ENCODE results near the gene PKP2. TPM values are rescaled to one million over a fixed set of nuclear protein-coding genes. Genes with fewer than 3 reads are reported as not detected.

The PKP2 gene
- total and polyA plus RNA-seq, 2 experiments from 2014 or later, result 0.21 to 0.22 TPM

DNA sequence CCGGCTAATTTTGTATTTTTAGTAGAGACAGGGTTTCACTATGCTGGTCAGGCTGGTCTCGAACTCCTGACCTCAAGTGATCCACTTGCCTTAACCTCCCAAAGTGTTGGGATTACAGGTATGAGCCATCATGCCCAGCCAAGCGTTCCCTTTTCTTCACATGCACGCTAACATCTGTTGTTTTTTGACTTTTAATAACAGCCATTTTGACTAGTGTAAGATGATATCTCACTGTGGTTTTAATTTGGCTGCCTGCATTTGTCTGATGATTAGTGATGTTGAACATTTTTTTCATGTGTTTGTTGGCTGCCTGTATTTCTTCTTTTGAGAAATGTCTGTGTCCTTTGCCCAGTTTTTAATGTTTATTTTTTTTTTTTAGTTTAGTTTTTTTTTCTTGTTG lies 130.7 kb downstream of the PKP2 start:
- no peaks in the 10 kb centered on the region for H3K9me3 ChIP-seq (ENCODE audit: low read depth)
- TF ChIP-seq EZH2 (IDR thresholded peaks at IDR 0.05; ENCODE audit: insufficient read depth, poor library complexity, severe bottlenecking), result no peak
- TF ChIP-seq EZH2phosphoT487 (IDR thresholded peaks at IDR 0.05; ENCODE audit: insufficient read depth, low read depth), result no peak

DNA sequence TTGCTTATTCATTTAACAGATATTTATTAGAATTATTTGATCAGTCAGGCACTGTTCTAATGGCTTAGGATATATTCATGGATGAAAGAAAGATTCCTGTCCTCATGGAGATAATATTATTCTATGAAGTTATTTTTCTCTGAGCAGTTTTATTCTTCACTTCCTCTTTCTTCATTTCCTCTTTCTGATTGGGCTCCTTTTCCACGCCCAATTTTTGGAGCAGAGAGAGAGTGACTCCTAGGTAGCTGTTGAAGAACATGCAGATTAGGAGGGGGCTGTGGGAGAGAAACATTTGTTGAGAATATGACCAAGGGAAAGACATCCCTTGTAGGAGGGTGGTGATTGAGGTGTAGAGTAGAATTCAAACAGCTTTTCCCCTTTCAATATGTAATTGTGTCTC lies 134.9 kb downstream of the PKP2 start:
- no peak overlapping the region for H3K27ac ChIP-seq
- H3K4me2 ChIP-seq (ENCODE audit: unreplicated experiment), result no peak overlapping the region
- no peak overlapping the region for H3K4me3 ChIP-seq
- in situ Hi-C loops (cut with MboI), result loop anchor here (10.0 to 25.0 kb wide), 2 partner anchors 676 to 1243 kb away; partner anchors contain the start of gene SYT10
- no peaks in the 10 kb centered on the region for H3F3A ChIP-seq (ENCODE audit: insufficient read depth)
- no peak for DNase-seq
- no peaks in the 10 kb centered on the region for H4K20me1 ChIP-seq (ENCODE audit: insufficient read depth)
- no peaks in the 10 kb centered on the region for H3K79me2 ChIP-seq (ENCODE audit: insufficient read depth)
- H2AFZ ChIP-seq, result peak overlapping the region; percentile 24; the same call in 1 of the 2 replicates
- H3K9ac ChIP-seq, result no peak overlapping the region
- 0% methylated on average over 1 of the region's 1 CpG for WGBS, 2 experiments (ENCODE audit: low coverage in 1 of 2, low lambda C conversion rate in 2 of 2, missing lambda C conversion rate in 2 of 2)
- H3K27me3 ChIP-seq (replicated peaks; ENCODE audit: insufficient read depth), result peaks cover 4% of the 10 kb centered on the region; the same call in 1 of the 2 replicates
- no peaks in the 10 kb centered on the region for H3K9me2 ChIP-seq (ENCODE audit: insufficient read depth)
- H3K4me1 ChIP-seq (ENCODE audit: insufficient read depth), result no peaks in the 10 kb centered on the region
- no peak for TF ChIP-seq EZH2phosphoT487 (IDR thresholded peaks at IDR 0.05; ENCODE audit: insufficient read depth, low read depth)
- no peak for TF ChIP-seq EZH2 (IDR thresholded peaks at IDR 0.05; ENCODE audit: insufficient read depth, poor library complexity, severe bottlenecking)
- H3K9me3 ChIP-seq (ENCODE audit: low read depth), result no peaks in the 10 kb centered on the region
- H3K36me3 ChIP-seq (ENCODE audit: low read depth), result no peaks in the 10 kb centered on the region

More for the DNA sequence above, 130.7 kb downstream of the PKP2 start:
- in situ Hi-C loops (cut with MboI), result loop anchor here (10.0 to 25.0 kb wide), 2 partner anchors 671 to 1239 kb away; partner anchors contain the start of gene SYT10
- 42 to 43% methylated on average over 4 of the region's 4 CpGs for WGBS, 2 experiments (ENCODE audit: low coverage in 1 of 2, low lambda C conversion rate in 2 of 2, missing lambda C conversion rate in 2 of 2)
- Histone ChIP-seq H3K27ac (no peak overlapping the region), H4K20me1 (ENCODE audit: insufficient read depth) (no peaks in the 10 kb centered on the region), H3K4me1 (ENCODE audit: insufficient read depth) (no peaks in the 10 kb centered on the region), H3K9ac (no peak overlapping the region), H3K36me3 (ENCODE audit: low read depth) (no peaks in the 10 kb centered on the region), H3K79me2 (ENCODE audit: insufficient read depth) (no peaks in the 10 kb centered on the region), H3K4me2 (ENCODE audit: unreplicated experiment) (no peak overlapping the region), H3K27me3 (replicated peaks; ENCODE audit: insufficient read depth) (peaks cover 4% of the 10 kb centered on the region; the same call in 1 of the 2 replicates), H3K9me2 (ENCODE audit: insufficient read depth) (no peaks in the 10 kb centered on the region), H3F3A (ENCODE audit: insufficient read depth) (no peaks in the 10 kb centered on the region), H2AFZ (no peak overlapping the region), H3K4me3 (no peak overlapping the region)
- DNase-seq, result no peak

DNA sequence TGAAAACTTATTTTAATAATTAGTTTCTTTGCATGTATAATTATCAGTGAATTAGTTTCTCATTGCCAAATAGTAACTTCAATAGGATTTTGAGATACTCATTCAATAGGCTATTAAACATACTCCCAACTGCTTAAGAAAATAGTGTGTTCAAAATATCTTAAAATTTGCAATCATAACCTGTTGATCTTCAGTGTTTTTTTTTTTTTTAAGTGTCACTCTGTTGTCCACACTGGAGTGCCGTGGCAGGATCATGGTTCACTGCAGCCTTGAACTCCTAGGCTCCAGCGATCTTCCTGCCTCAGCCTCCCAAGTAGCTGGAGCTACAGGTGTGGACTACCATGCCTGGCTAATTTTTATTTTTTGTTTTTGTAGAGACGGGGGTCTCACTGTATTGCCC lies 139.4 kb downstream of the PKP2 start:
- Histone ChIP-seq H3K9ac (no peak overlapping the region), H3K36me3 (ENCODE audit: low read depth) (peaks cover 11% of the 10 kb centered on the region), H3K4me3 (no peak overlapping the region), H3K9me3 (ENCODE audit: low read depth) (no peaks in the 10 kb centered on the region), H3F3A (ENCODE audit: insufficient read depth) (peaks cover 10% of the 10 kb centered on the region), H3K27me3 (replicated peaks; ENCODE audit: insufficient read depth) (peaks cover 4% of the 10 kb centered on the region; the same call in 1 of the 2 replicates), H3K27ac (no peak overlapping the region), H3K4me1 (ENCODE audit: insufficient read depth) (peaks cover 16% of the 10 kb centered on the region; the same call in 1 of the 2 replicates), H3K9me2 (ENCODE audit: insufficient read depth) (no peaks in the 10 kb centered on the region), H3K79me2 (ENCODE audit: insufficient read depth) (peaks cover 27% of the 10 kb centered on the region), H2AFZ (no peak overlapping the region), H3K4me2 (ENCODE audit: unreplicated experiment) (no peak overlapping the region), H4K20me1 (ENCODE audit: insufficient read depth) (no peaks in the 10 kb centered on the region)
- no peak for DNase-seq
- TF ChIP-seq EZH2phosphoT487 (IDR thresholded peaks at IDR 0.05; ENCODE audit: insufficient read depth, low read depth), result no peak
- TF ChIP-seq EZH2 (IDR thresholded peaks at IDR 0.05; ENCODE audit: insufficient read depth, poor library complexity, severe bottlenecking), result no peak
- WGBS, 2 experiments (ENCODE audit: low coverage in 1 of 2, low lambda C conversion rate in 2 of 2, missing lambda C conversion rate in 2 of 2), result 76 to 77% methylated on average over 3 of the region's 3 CpGs
- in situ Hi-C loops (cut with MboI), result loop anchor here (25.0 kb wide), 1 partner anchor 680 kb away; the partner anchor contains the start of gene SYT10

DNA sequence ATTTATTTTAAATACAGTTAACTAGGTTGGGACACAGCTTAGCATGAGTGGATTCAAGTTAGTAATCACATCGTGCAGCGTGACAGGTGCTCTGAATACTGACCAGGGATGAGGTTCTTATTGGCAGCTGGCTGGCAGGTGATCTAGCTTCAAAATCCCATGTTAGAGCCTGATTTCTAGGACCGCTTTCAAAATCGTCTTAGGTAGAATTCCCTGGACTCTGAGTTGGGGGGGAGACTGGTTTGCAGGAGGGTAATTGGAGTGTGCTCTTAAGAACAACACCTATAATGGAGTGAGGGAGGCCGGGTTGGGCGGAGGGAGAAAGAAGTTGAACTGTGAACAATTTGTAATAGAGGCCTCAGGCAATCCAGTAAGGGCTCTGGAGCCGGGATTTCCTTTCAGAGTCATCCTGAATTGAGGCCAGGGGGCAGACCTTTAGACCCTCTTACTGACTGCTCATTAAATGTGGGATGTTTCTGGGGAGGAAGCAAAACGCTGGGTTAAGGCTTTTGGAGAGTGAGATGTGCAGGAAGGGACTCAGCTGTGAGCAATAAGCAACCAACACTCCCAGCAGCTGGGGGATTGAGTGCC lies 140.0 kb downstream of the PKP2 start:
- Histone ChIP-seq H3K9ac (peak overlapping the region; percentile 97), H4K20me1 (ENCODE audit: insufficient read depth) (no peaks in the 10 kb centered on the region), H3K9me3 (ENCODE audit: low read depth) (no peaks in the 10 kb centered on the region), H3F3A (ENCODE audit: insufficient read depth) (peaks cover 10% of the 10 kb centered on the region), H3K27ac (no peak overlapping the region), H3K4me2 (ENCODE audit: unreplicated experiment) (peak overlapping the region; percentile 100), H3K27me3 (replicated peaks; ENCODE audit: insufficient read depth) (peaks cover 4% of the 10 kb centered on the region; the same call in 1 of the 2 replicates), H3K4me3 (peak overlapping the region; percentile 99), H3K9me2 (ENCODE audit: insufficient read depth) (no peaks in the 10 kb centered on the region), H2AFZ (peak overlapping the region; percentile 100), H3K36me3 (ENCODE audit: low read depth) (peaks cover 15% of the 10 kb centered on the region), H3K79me2 (ENCODE audit: insufficient read depth) (peaks cover 33% of the 10 kb centered on the region), H3K4me1 (ENCODE audit: insufficient read depth) (peaks cover 16% of the 10 kb centered on the region; the same call in 1 of the 2 replicates)
- TF ChIP-seq EZH2phosphoT487 (IDR thresholded peaks at IDR 0.05; ENCODE audit: insufficient read depth, low read depth) (no peak), EZH2 (IDR thresholded peaks at IDR 0.05; ENCODE audit: insufficient read depth, poor library complexity, severe bottlenecking) (no peak)
- WGBS, 2 experiments (ENCODE audit: low coverage in 1 of 2, low lambda C conversion rate in 2 of 2, missing lambda C conversion rate in 2 of 2), result 29 to 30% methylated on average over 8 of the region's 8 CpGs
- no peak for DNase-seq
- in situ Hi-C loops (cut with MboI), result loop anchor here (25.0 kb wide), 1 partner anchor 681 kb away; the partner anchor contains the start of gene SYT10
